ENCODE results near the gene MAGI3.
A peak's percentile ranks its signal among the peaks of the same experiment; 100 is the strongest.

DNA sequence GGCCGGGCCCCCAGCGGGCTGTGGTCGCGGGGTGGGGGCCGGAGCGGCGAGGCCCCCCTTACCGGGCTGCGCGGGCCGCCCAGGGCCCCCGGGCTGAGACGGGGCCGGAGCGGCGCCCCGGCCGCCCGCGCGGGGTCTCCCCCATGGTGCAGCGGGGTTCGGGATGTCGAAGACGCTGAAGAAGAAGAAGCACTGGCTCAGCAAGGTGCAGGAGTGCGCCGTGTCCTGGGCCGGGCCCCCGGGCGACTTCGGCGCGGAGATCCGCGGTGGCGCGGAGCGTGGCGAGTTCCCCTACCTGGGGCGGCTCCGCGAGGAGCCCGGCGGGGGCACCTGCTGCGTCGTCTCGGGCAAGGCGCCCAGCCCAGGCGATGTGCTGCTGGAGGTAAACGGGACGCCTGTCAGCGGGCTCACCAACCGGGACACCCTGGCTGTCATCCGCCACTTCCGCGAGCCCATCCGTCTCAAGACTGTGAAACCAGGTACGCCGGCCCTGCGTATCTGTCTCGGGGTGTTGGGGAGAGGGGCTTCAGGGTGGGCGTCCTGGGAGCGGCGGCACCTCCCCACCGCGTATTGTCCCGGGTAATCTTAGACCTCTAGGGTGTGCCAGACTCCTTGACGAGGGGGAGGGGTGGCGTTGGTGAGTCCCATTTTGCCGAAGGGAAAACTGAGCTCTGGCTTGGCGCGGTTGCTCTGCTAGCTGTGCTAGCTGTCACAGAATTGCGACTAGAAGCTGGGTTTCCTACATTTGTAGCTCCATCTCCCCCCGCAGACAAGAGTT is 745 bp downstream of the MAGI3 start:
- peak in 1 of 2 donors; percentile 8 for TF ChIP-seq POLR2A (IDR thresholded peaks at IDR 0.05)
- TF ChIP-seq, protein P1, sequence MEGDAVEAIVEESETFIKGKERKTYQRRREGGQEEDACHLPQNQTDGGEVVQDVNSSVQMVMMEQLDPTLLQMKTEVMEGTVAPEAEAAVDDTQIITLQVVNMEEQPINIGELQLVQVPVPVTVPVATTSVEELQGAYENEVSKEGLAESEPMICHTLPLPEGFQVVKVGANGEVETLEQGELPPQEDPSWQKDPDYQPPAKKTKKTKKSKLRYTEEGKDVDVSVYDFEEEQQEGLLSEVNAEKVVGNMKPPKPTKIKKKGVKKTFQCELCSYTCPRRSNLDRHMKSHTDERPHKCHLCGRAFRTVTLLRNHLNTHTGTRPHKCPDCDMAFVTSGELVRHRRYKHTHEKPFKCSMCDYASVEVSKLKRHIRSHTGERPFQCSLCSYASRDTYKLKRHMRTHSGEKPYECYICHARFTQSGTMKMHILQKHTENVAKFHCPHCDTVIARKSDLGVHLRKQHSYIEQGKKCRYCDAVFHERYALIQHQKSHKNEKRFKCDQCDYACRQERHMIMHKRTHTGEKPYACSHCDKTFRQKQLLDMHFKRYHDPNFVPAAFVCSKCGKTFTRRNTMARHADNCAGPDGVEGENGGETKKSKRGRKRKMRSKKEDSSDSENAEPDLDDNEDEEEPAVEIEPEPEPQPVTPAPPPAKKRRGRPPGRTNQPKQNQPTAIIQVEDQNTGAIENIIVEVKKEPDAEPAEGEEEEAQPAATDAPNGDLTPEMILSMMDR (IDR thresholded peaks at IDR 0.05 in 4 of 5, conservative IDR thresholded peaks at IDR 0.05 in 1 of 5): no peak
